ENCODE measurements around the gene BCKDK. TPM values are rescaled to one million over a fixed set of nuclear protein-coding genes. Genes with fewer than 3 reads are reported as not detected.

The BCKDK gene
- total RNA-seq, 2 experiments from 2014 or later = 4.3 to 5.8 TPM

GRCh38 chr16:31106509-31107464, 1.4 kb upstream of the BCKDK start:
- Histone ChIP-seq H3K27ac (ENCODE audit: low read depth in 1 of 2, low read length in 2 of 2) (no peak overlapping the region), H3K9me3 (ENCODE audit: control insufficient read depth in 1 of 2, insufficient read depth in 1 of 2, low read length in 2 of 2) (no peaks in the 10 kb centered on the region), H3K4me3 (ENCODE audit: low read length) (no peak overlapping the region), H3K4me1 (ENCODE audit: insufficient read depth, low read length) (peaks cover 25% of the 10 kb centered on the region), H3K27me3 (ENCODE audit: control insufficient read depth in 1 of 2, insufficient read depth in 2 of 2, low read length in 2 of 2) (no peaks in the 10 kb centered on the region), H3K36me3 (ENCODE audit: insufficient read depth, low read length) (peaks cover 10% of the 10 kb centered on the region)
- peak overlapping the region; percentile 76 for H3K4me3 Mint-ChIP-seq
- H3K9me3 Mint-ChIP-seq = no peaks in the 10 kb centered on the region
- no peaks in the 10 kb centered on the region for H3K27me3 Mint-ChIP-seq
- H3K27ac Mint-ChIP-seq = peak overlapping the region; percentile 53
- TF ChIP-seq, protein P1, sequence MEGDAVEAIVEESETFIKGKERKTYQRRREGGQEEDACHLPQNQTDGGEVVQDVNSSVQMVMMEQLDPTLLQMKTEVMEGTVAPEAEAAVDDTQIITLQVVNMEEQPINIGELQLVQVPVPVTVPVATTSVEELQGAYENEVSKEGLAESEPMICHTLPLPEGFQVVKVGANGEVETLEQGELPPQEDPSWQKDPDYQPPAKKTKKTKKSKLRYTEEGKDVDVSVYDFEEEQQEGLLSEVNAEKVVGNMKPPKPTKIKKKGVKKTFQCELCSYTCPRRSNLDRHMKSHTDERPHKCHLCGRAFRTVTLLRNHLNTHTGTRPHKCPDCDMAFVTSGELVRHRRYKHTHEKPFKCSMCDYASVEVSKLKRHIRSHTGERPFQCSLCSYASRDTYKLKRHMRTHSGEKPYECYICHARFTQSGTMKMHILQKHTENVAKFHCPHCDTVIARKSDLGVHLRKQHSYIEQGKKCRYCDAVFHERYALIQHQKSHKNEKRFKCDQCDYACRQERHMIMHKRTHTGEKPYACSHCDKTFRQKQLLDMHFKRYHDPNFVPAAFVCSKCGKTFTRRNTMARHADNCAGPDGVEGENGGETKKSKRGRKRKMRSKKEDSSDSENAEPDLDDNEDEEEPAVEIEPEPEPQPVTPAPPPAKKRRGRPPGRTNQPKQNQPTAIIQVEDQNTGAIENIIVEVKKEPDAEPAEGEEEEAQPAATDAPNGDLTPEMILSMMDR (IDR thresholded peaks at IDR 0.05) = no peak
- ChIA-PET POLR2A (interaction anchor here (1.0 to 2.3 kb wide), 2 partner anchors 11 to 35 kb away, joined by 3 to 12 read pairs; partner anchors contain the start of gene KAT8), CTCF (interaction anchor here (2.4 kb wide), 1 partner anchor 35 kb away, joined by 7 read pairs; no protein-coding TSS in a partner anchor)
- no peak for ATAC-seq (ENCODE audit: poor library complexity)
- peaks cover 13% of the 10 kb centered on the region for H3K4me1 Mint-ChIP-seq (ENCODE audit: low read depth)
- no peak for DNase-seq
- intact Hi-C loops (cut with DNase I, micrococcal nuclease) = loop anchor here in 1 of 2 experiments (5.0 kb wide), 1 partner anchor 36 kb away; no protein-coding TSS in a partner anchor
- peaks cover 20% of the 10 kb centered on the region for H3K36me3 Mint-ChIP-seq (ENCODE audit: low read depth)

- H3K27ac ChIP-seq (ENCODE audit: low read depth in 1 of 2, low read length in 2 of 2) = no peak overlapping the region
- ChIA-PET POLR2A (interaction anchor here (1.5 to 2.3 kb wide), 2 partner anchors 10 to 72 kb away, joined by 3 to 12 read pairs; partner anchors contain the start of genes FUS and KAT8), CTCF (interaction anchor here (1.0 to 2.4 kb wide), 2 partner anchors 13 to 35 kb away, joined by 4 to 7 read pairs; partner anchors contain the start of gene VKORC1)
- no peak for DNase-seq
- H3K36me3 Mint-ChIP-seq (ENCODE audit: low read depth) = peaks cover 22% of the 10 kb centered on the region
- no peaks in the 10 kb centered on the region for H3K9me3 Mint-ChIP-seq
- no peak for ATAC-seq (ENCODE audit: poor library complexity)
- peaks cover 25% of the 10 kb centered on the region for H3K4me1 ChIP-seq (ENCODE audit: insufficient read depth, low read length)
- H3K27me3 ChIP-seq (ENCODE audit: control insufficient read depth in 1 of 2, insufficient read depth in 2 of 2, low read length in 2 of 2) = no peaks in the 10 kb centered on the region
- H3K9me3 ChIP-seq (ENCODE audit: control insufficient read depth in 1 of 2, insufficient read depth in 1 of 2, low read length in 2 of 2) = no peaks in the 10 kb centered on the region
- peak overlapping the region; percentile 59 for H3K4me3 ChIP-seq (ENCODE audit: low read length)
- TF ChIP-seq, protein P1 (IDR thresholded peaks at IDR 0.05) = no peak
- no peaks in the 10 kb centered on the region for H3K27me3 Mint-ChIP-seq
- intact Hi-C loops (cut with DNase I, micrococcal nuclease) = loop anchor here in 1 of 2 experiments (5.0 kb wide), 1 partner anchor 35 kb away; no protein-coding TSS in a partner anchor
- H3K4me1 Mint-ChIP-seq (ENCODE audit: low read depth) = peaks cover 13% of the 10 kb centered on the region
- H3K27ac Mint-ChIP-seq = peak overlapping the region; percentile 53
- H3K36me3 ChIP-seq (ENCODE audit: insufficient read depth, low read length) = peaks cover 16% of the 10 kb centered on the region
- H3K4me3 Mint-ChIP-seq = peak overlapping the region; percentile 76
Measured at GRCh38 chr16:31107465-31107867, 720 bp upstream of the BCKDK start.

GRCh38 chr16:31108794-31109558, 790 bp downstream of the BCKDK start:
- DNase-seq (no peak), ATAC-seq (ENCODE audit: poor library complexity) (no peak)
- peaks cover 25% of the 10 kb centered on the region for H3K4me1 ChIP-seq (ENCODE audit: insufficient read depth, low read length)
- peak overlapping the region; percentile 59 for H3K4me3 ChIP-seq (ENCODE audit: low read length)
- CTCF ChIA-PET = interaction anchor here (2.4 kb wide), 1 partner anchor 33 kb away, joined by 7 read pairs; no protein-coding TSS in a partner anchor
- TF ChIP-seq, protein P1 (IDR thresholded peaks at IDR 0.05) = no peak
- H3K4me1 Mint-ChIP-seq (ENCODE audit: low read depth) = peaks cover 13% of the 10 kb centered on the region
- intact Hi-C loops (cut with DNase I, micrococcal nuclease) = loop anchor here in 1 of 2 experiments (5.0 kb wide), 1 partner anchor 33 kb away; no protein-coding TSS in a partner anchor
- no peaks in the 10 kb centered on the region for H3K27me3 Mint-ChIP-seq
- H3K27ac Mint-ChIP-seq = peak overlapping the region; percentile 74
- H3K4me3 Mint-ChIP-seq = peak overlapping the region; percentile 86
- H3K9me3 ChIP-seq (ENCODE audit: control insufficient read depth in 1 of 2, insufficient read depth in 1 of 2, low read length in 2 of 2) = no peaks in the 10 kb centered on the region
- no peaks in the 10 kb centered on the region for H3K27me3 ChIP-seq (ENCODE audit: control insufficient read depth in 1 of 2, insufficient read depth in 2 of 2, low read length in 2 of 2)
- H3K36me3 ChIP-seq (ENCODE audit: insufficient read depth, low read length) = peaks cover 18% of the 10 kb centered on the region
- H3K27ac ChIP-seq (ENCODE audit: low read depth in 1 of 2, low read length in 2 of 2) = no peak overlapping the region
- peaks cover 26% of the 10 kb centered on the region for H3K36me3 Mint-ChIP-seq (ENCODE audit: low read depth)
- POLR2A ChIA-PET = interaction anchor here (1.1 to 2.3 kb wide), 3 partner anchors 9 to 71 kb away, joined by 3 to 12 read pairs (median 3); partner anchors contain the start of genes FUS, KAT8, ZNF646 and ZNF668
- no peaks in the 10 kb centered on the region for H3K9me3 Mint-ChIP-seq

Measured in CD4-positive, alpha-beta T cell (primary cell).